AG04449 (cell line): ENCODE data around the gene RPH3AL.

Experiments used
- CTCF ChIA-PET: fragments of 350-600 bp; formaldehyde crosslinking; extraction: SDS; loops from one replicate; lab custom pipeline; 2021; ENCODE audit warnings: antibody characterized with exemption; lab: Yijun Ruan, JAX
- POLR2A ChIA-PET: fragments of 400-600, 350-600 bp; formaldehyde crosslinking; extraction: SDS; loops from one replicate; lab custom pipeline; 2020; ENCODE audit warnings: antibody characterized with exemption, inconsistent platforms; lab: Yijun Ruan, JAX
- DNase-seq: peaks from one replicate; pipeline ENCODE4 v3.0.0-alpha.2; 2010; ENCODE audit warnings: low read depth, low spot score
- H3K4me3 ChIP-seq: 2 replicates; pipeline ENCODE4 v1.5.1; 2011; ENCODE audit warnings: low read depth, mild to moderate bottlenecking, control low read depth, low read length
- TF ChIP-seq, protein P1 (sequence below): IDR thresholded peaks from one replicate; pipeline ENCODE4 v1.5.1; 2011; ENCODE audit warnings: mild to moderate bottlenecking, moderate library complexity, low read length, control low read depth, inconsistent platforms; ENCODE audit not compliant: insufficient read depth; ENCODE audit errors: missing control alignments

The RPH3AL gene

DNA sequence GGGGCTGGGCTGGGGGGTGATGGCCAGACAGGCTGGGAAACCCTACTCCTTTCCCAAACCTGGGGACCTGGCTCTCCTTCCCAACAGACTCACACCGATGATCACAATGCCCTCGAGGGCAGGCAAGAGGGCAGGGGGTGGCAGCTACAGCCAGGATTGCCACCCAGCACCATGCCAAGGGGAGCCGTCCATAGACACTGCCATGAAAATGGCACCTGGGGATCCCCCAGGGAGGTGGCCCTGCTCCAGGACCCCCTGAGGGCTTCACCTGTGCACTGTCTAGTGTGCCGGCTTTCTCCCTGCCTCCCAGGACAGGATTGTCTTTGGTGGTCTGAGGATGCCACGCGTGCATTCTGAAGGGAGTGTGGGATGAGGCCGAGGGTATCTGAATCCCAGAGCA lies 24.6 kb downstream of the RPH3AL start:
- CTCF ChIA-PET: no interaction called here
- POLR2A ChIA-PET: no interaction called here

DNA sequence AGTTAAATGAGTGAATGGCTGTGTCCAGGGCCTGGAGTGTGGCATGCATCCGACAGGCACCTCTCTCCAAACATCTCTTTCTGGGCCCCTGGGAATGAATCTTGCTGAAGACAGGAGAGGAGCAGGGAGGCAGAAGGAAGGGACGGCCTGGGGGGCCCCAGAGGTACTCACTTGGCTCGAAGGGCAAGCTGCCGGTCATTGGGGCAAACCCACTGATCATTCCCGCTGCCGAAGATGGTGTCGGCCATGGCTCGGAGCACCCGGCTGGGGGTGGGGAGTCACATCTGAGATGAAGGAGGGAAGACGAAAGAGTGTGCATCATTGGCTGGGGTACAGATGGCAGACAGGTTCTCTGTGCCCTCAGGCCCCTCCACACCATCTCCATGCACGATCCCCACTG lies 25.3 kb downstream of the RPH3AL start:
- ChIA-PET CTCF (no interaction called here), POLR2A (no interaction called here)
- TF ChIP-seq, protein P1, sequence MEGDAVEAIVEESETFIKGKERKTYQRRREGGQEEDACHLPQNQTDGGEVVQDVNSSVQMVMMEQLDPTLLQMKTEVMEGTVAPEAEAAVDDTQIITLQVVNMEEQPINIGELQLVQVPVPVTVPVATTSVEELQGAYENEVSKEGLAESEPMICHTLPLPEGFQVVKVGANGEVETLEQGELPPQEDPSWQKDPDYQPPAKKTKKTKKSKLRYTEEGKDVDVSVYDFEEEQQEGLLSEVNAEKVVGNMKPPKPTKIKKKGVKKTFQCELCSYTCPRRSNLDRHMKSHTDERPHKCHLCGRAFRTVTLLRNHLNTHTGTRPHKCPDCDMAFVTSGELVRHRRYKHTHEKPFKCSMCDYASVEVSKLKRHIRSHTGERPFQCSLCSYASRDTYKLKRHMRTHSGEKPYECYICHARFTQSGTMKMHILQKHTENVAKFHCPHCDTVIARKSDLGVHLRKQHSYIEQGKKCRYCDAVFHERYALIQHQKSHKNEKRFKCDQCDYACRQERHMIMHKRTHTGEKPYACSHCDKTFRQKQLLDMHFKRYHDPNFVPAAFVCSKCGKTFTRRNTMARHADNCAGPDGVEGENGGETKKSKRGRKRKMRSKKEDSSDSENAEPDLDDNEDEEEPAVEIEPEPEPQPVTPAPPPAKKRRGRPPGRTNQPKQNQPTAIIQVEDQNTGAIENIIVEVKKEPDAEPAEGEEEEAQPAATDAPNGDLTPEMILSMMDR: no peak
- no peak for DNase-seq
- no peak overlapping the region for H3K4me3 ChIP-seq

More for the DNA sequence above, 24.6 kb downstream of the RPH3AL start:
- TF ChIP-seq, protein P1: no peak
- no peak overlapping the region for H3K4me3 ChIP-seq
- no peak for DNase-seq

DNA sequence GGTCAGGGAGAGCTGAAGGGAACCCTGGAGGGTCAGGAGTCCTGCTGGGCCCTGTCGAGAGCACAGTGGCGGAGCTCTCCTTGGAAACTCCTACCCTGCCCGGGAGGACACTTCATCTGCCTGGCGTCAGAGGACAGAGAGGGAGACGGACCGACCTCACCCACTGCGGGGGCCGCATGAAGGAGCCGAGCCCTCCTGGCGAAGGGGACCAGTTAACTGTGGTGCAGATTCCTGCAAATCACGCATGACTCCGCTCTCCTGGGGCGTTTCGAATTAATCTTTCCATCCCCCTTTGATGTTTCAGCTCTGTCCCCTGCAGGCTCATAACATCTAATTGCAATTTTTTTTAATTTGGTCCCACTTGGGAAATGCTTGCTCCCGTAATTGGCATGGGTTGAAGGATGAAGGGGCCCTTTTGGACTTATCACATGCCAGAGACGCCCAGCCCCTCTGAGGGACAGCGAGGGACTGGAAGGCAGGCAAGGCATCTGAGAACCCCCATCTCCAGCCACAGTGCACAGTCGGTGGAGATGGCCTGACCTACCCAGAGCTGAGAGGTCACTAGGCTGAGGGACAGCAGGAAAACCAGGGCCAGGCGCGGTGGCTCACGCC lies 26.5 kb downstream of the RPH3AL start:
- no peak for DNase-seq
- CTCF ChIA-PET: no interaction called here
- no peak overlapping the region for H3K4me3 ChIP-seq
- POLR2A ChIA-PET: no interaction called here
- TF ChIP-seq, protein P1: no peak

DNA sequence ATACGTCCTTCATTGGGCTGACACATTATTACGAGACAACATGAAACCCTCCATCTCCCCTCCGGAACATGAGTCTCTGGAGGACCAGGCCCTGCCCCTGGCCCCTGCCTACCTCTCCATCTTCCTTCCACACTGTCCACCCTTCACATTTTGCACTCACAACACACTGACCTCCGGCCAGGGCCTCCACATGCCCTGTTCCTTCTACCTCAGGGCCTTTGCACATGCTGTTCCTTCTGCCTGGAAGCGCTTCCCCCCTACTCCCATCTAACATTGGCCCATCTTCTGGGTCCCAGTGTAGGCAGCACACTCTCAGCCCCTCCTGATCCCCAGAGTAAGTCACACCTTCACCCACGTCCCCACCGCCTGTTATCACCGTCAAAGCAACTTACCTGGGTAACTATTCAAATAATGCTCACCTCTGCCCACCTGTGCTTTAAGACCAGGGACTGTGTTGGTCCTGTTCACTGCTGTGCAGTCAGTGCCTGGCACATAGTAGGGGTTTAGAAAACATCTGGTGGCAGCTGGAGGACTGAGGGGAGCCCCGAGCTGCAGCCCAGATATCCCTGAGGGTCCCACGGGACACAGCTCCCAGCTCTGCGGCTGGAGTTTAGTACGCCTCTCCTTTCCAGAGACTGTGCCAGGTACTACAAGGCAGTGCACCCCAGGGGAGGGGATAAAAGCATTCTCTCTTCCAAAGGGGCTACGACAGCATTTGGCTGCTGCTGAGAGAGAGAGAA lies 27.2 kb downstream of the RPH3AL start:
- CTCF ChIA-PET: no interaction called here
- TF ChIP-seq, protein P1: no peak
- H3K4me3 ChIP-seq: no peak overlapping the region
- DNase-seq: no peak
- POLR2A ChIA-PET: no interaction called here

DNA sequence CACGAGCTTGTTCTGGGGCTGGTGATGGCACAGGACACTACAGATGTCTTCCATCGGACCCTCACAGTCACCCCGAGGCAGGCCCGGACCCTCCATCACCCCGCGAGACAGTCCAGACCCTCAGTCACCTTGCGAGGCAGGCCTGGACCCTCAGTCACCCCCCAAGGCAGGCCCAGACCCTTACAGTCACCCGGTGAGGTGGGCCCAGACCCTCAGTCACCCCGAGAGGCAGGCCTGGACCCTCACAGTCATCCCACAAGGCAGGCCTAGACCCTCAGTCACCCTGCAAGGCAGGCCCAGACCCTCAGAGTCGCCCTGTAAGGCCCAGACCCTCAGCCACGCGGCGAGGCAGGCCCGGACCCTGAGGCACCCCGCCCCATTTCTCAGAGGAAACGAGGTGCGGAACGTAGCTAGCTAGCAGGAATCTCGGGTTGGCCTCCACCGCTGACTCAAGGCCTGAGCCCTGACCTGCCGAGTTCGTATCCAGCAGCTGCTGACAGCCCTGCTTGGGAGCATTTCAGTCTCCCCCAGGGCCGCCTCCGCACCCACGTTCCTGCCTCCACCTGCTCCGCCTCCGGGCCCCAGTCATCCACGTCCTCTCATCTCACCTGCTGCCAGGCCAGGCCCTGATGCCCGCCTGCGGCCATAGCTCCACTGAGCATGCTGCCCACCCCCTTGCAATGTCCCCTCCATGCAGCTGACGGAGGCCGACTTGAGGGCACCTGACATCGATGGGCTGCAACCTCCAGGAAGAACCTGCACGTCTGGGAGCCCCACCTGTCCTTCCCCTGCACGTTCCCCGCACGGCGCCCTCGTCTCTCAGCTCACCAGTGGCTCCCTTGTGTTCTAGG lies 28.7 kb downstream of the RPH3AL start:
- ChIA-PET CTCF (no interaction called here), POLR2A (no interaction called here)
- TF ChIP-seq, protein P1: no peak
- no peak overlapping the region for H3K4me3 ChIP-seq
- DNase-seq: no peak

DNA sequence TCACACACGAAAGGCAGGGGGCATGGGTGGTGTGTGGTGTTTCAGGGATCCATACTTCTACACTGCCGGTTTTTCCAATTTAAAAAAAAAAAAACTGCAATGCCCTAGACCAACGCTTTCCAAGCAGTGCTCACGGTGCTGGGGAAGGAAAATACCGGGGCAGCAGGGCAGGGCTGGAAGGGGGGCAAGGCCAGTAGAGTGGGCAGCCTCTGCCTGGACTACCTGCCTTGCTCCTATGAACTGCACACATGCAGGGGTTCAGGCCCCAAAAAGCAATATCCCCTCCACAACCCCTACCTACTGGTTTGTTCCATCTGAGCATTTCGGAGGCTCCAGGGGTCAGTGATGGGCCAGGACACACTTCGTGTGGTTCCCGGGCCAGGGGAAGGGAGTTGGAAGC lies 29.4 kb downstream of the RPH3AL start:
- POLR2A ChIA-PET: no interaction called here
- TF ChIP-seq, protein P1: no peak
- H3K4me3 ChIP-seq: no peak overlapping the region
- CTCF ChIA-PET: no interaction called here
- no peak for DNase-seq
